GM12878 (cell line): ENCODE data around the gene ANKRD37. TPM values are rescaled to one million over a fixed set of nuclear protein-coding genes. Genes with fewer than 3 reads are reported as not detected.

Source experiments
- ATAC-seq: fragments of 200-7000 bp; cut with Tn5 transposase; 3 replicates; pipeline ENCODE4 v1.9.1; 2020; ENCODE audit warnings: mild to moderate bottlenecking, moderate library complexity
- BruUV-seq: library from RNA; stranded (reverse); fragments of 400-500 nt; replicated peaks from 2 replicates; lab custom pipeline; 2021; lab: Mats Ljungman, UMichigan
- CTCF ChIA-PET: fragments of 300-600 bp; sonication (Branson Sonifier 250); formaldehyde crosslinking; extraction: SDS; loops from one replicate; lab custom pipeline; 2021; ENCODE audit warnings: inconsistent platforms; lab: Yijun Ruan, JAX
- POLR2A ChIA-PET: fragments of 350-600 bp; formaldehyde crosslinking; extraction: SDS; loops from one replicate; lab custom pipeline; 2021; ENCODE audit warnings: inconsistent platforms; lab: Charles Lee
- RAD21 ChIA-PET: fragments of 300-600 bp; sonication (Branson Sonifier 250); formaldehyde crosslinking; loops from one replicate; lab custom pipeline; 2023; ENCODE audit warnings: antibody characterized with exemption; ENCODE audit not compliant: unreplicated experiment; lab: Charles Lee
- SMC1A ChIA-PET: fragments of 300-600 bp; sonication (Branson Sonifier 250); formaldehyde crosslinking; loops from one replicate; lab custom pipeline; 2023; ENCODE audit not compliant: unreplicated experiment, uncharacterized antibody; lab: Charles Lee
- DNase-seq: peaks from one replicate; pipeline ENCODE4 v3.0.0-alpha.2; 2011; ENCODE audit warnings: low read depth, low spot score
- FAIRE-seq: peaks from 3 replicates; lab custom pipeline; 2011; peaks lifted over from hg19 to GRCh38; lab: Jason Lieb, UNC
- H2AFZ ChIP-seq: 2 replicates; pipeline ENCODE4 v1.6.0; 2011; ENCODE audit warnings: low read depth, low read length, control low read depth; ENCODE audit not compliant: control insufficient read depth
- H3K27ac ChIP-seq: 2 replicates; pipeline ENCODE4 v1.5.1; 2011; ENCODE audit warnings: control low read depth; ENCODE audit not compliant: control insufficient read depth, insufficient read depth
- H3K27me3 ChIP-seq, 2 experiments: replicated peaks in 1 of 2; 2 replicates each; pipeline versions ENCODE4 v1.6.0 to v1.6.1; 2011; ENCODE audit warnings: low read length in 1 of 2; ENCODE audit not compliant: control insufficient read depth in 2 of 2, insufficient read depth in 2 of 2
- H3K36me3 ChIP-seq, 2 experiments: 2 replicates each; pipeline ENCODE4 v1.5.1; 2011; ENCODE audit warnings: low read length in 1 of 2; ENCODE audit not compliant: control insufficient read depth in 2 of 2, insufficient read depth in 2 of 2
- H3K4me1 ChIP-seq: 2 replicates; pipeline ENCODE4 v1.6.1; 2011; ENCODE audit warnings: mild to moderate bottlenecking, low read length, moderate library complexity, mixed read lengths; ENCODE audit not compliant: control insufficient read depth, insufficient read depth
- H3K4me2 ChIP-seq: 2 replicates; pipeline ENCODE4 v1.6.0; 2011; ENCODE audit warnings: control low read depth; ENCODE audit not compliant: control insufficient read depth, insufficient read depth
- H3K4me3 ChIP-seq: fragments of 200-600 bp; sonication (generic); 2 replicates; pipeline ENCODE4 v1.5.1; 2016
- H3K79me2 ChIP-seq: 2 replicates; pipeline ENCODE4 v1.6.0; 2011; ENCODE audit warnings: low read length; ENCODE audit not compliant: control insufficient read depth, insufficient read depth
- H3K9ac ChIP-seq: 2 replicates; pipeline ENCODE4 v1.8.0; 2011; ENCODE audit warnings: low read length, control low read depth, mixed read lengths; ENCODE audit not compliant: control insufficient read depth, insufficient read depth
- H3K9me3 ChIP-seq: replicated peaks from 3 replicates; pipeline ENCODE4 v1.5.1; 2011; ENCODE audit warnings: mild to moderate bottlenecking, low read length; ENCODE audit not compliant: control insufficient read depth, insufficient read depth
- H4K20me1 ChIP-seq: 2 replicates; pipeline ENCODE4 v1.6.0; 2011; ENCODE audit not compliant: control insufficient read depth, insufficient read depth
- ASH2L ChIP-seq: fragments of 300-600, 200-600 bp; sonication (generic); IDR thresholded peaks from 2 replicates; pipeline ENCODE4 v1.6.1; 2017; ENCODE audit warnings: low read depth, mild to moderate bottlenecking, borderline replicate concordance
- BMI1 ChIP-seq: fragments of 450-650 bp; IDR thresholded peaks from 2 replicates; pipeline ENCODE4 v1.6.1; 2016; ENCODE audit warnings: mild to moderate bottlenecking, moderate library complexity, borderline replicate concordance
- CEBPZ ChIP-seq: fragments of 150-350 bp; IDR thresholded peaks from 2 replicates; pipeline ENCODE4 v1.6.1; 2016; ENCODE audit warnings: low read depth, low read length
- CREM ChIP-seq: IDR thresholded peaks from 2 replicates; pipeline ENCODE4 v1.6.1; 2014; ENCODE audit warnings: antibody characterized with exemption, low read depth
- E4F1 ChIP-seq: fragments of 450-650 bp; IDR thresholded peaks from 2 replicates; pipeline ENCODE4 v1.6.1; 2018; ENCODE audit warnings: borderline replicate concordance, mild to moderate bottlenecking; ENCODE audit not compliant: partially characterized antibody
- FOS ChIP-seq: IDR thresholded peaks from 3 replicates; pipeline ENCODE4 v1.6.1; 2011; ENCODE audit warnings: borderline replicate concordance; ENCODE audit not compliant: insufficient read length; ENCODE audit errors: extremely low read depth
- IKZF2 ChIP-seq, 2 experiments: fragments of 450-650 bp; IDR thresholded peaks; 2 replicates each; pipeline ENCODE4 v1.6.1; 2017; ENCODE audit warnings: mild to moderate bottlenecking in 2 of 2, moderate library complexity in 2 of 2
- KAT2A ChIP-seq: conservative IDR thresholded peaks from 2 replicates; pipeline ENCODE4 v1.6.1; 2011; ENCODE audit warnings: low read depth, low read length; ENCODE audit not compliant: control insufficient read depth
- MXI1 ChIP-seq: fragments of 150-350 bp; IDR thresholded peaks from 2 replicates; pipeline ENCODE4 v1.6.1; 2011; ENCODE audit warnings: low read depth, mild to moderate bottlenecking, inconsistent platforms, low read length, improper control_type of control experiment
- NFXL1 ChIP-seq: fragments of 450-650 bp; IDR thresholded peaks from 2 replicates; pipeline ENCODE4 v1.6.1; 2017; ENCODE audit warnings: antibody characterized with exemption, mild to moderate bottlenecking, borderline replicate concordance
- RAD51 ChIP-seq: fragments of 450-650 bp; IDR thresholded peaks from 2 replicates; pipeline ENCODE4 v1.6.1; 2016; ENCODE audit warnings: moderate library complexity, mild to moderate bottlenecking, inconsistent platforms
- SUZ12 ChIP-seq: fragments of 200-600 bp; sonication (generic); IDR thresholded peaks from one replicate; pipeline ENCODE4 v1.6.1; 2018; ENCODE audit warnings: antibody characterized with exemption, mild to moderate bottlenecking; ENCODE audit not compliant: unreplicated experiment
- ZBED1 ChIP-seq: IDR thresholded peaks from 2 replicates; pipeline ENCODE4 v1.6.1; 2016; ENCODE audit warnings: borderline replicate concordance
- whole genome bisulfite sequencing: methylation state at CpG from one replicate; pipeline ENCODE4 v1.1.6; 2016; ENCODE audit warnings: low lambda C conversion rate; ENCODE audit not compliant: insufficient replicate concordance, insufficient coverage; ENCODE audit errors: missing lambda C conversion rate; 5-methylcytosine and 5-hydroxymethylcytosine counted together
- in situ Hi-C: fragments of 300-500 bp; cut with MboI; formaldehyde crosslinking; loops from 9 replicates; pipeline ENCODE4 v1.14.3; 2018; ENCODE audit warnings: mixed read lengths
- intact Hi-C: fragments of 100-400 bp; cut with micrococcal nuclease; formaldehyde crosslinking; loops from one replicate; pipeline ENCODE4 v1.14.2; 2022; ENCODE audit not compliant: unreplicated experiment
- polyA plus RNA-seq, 11 experiments: library from polyadenylated mRNA; depleted of rRNA in 4 of 11; unstranded in 6 of 11; stranded (reverse) in 5 of 11; fragments of >200 nt; fragmentation: Nextera tagmentation in 4 of 11; fragmentation: Illumina TruSeq in 1 of 11; extraction: Ambion mirVana in 4 of 11; extraction: Trizol in 1 of 11; gene quantifications; 1 replicate in 1 of 11; 2 replicates in 10 of 11; pipeline versions ENCODE4 v1.2.1 to v1.2.3, GENCODE V29; 2011 to 2016; ENCODE audit warnings: inconsistent platforms in 2 of 11, missing spikeins in 2 of 11, low read depth in 1 of 11
- total RNA-seq, 4 experiments: library from RNA; depleted of rRNA in 3 of 4; stranded (reverse); fragments of >200 nt in 3 of 4; fragmentation: Illumina TruSeq in 1 of 4; extraction: Trizol in 1 of 4; gene quantifications; 2 replicates each; pipeline versions ENCODE4 v1.2.1 to v1.2.3, GENCODE V29; 2013 to 2021
- TF ChIP-seq, protein P1 (sequence below): fragments of 450-650 bp; IDR thresholded peaks from 2 replicates; pipeline ENCODE4 v1.6.1; 2016; ENCODE audit warnings: mild to moderate bottlenecking
- TF ChIP-seq, protein P2 (sequence below): IDR thresholded peaks from 2 replicates; pipeline ENCODE4 v1.6.1; 2011; ENCODE audit warnings: borderline replicate concordance, low read depth, mild to moderate bottlenecking, moderate library complexity, mixed read lengths, low read length; ENCODE audit not compliant: insufficient read depth; ENCODE audit errors: extremely low read length

The ANKRD37 gene
- total and polyA plus RNA-seq, 10 of the 15 experiments (the other 5 are each of a cell fraction or from before 2014, with no cell fraction given), result 10.6 to 67.9 (median 24.2) TPM

DNA sequence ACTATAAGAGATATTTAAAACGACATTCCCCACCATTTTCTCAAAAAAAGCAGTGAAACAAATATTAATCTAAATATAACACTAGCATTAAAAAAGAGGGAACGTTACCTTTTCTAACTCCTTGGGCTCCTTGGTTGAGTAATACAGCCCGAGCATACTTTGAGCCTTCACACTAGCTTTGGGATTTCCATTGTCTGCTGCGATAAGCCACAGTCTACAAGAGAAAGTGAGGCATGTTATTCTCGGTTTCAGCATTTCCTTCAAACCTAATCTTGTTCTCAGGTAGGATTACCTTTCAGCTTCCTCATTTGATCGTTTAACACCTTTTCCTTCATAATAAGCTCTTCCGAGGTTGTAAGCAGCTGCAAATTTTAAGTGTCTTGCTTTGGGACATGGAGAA lies 22.6 kb upstream of the ANKRD37 start:
- RAD21 ChIA-PET, result no interaction called here
- POLR2A ChIA-PET, result no interaction called here
- DNase-seq, result no peak
- no peak for FAIRE-seq
- SMC1A ChIA-PET, result interaction anchor here (1.0 to 1.6 kb wide), 3 partner anchors 24 to 77 kb away, joined by 3 read pairs; no protein-coding TSS in a partner anchor
- Histone ChIP-seq H3K4me3 (no peak overlapping the region), H4K20me1 (no peaks in the 10 kb centered on the region), H3K27ac (no peak overlapping the region), H3K9ac (no peak overlapping the region), H3K4me1 (no peaks in the 10 kb centered on the region), H3K36me3 (peaks cover 1 to 31% of the 10 kb centered on the region in 2 experiments; a peak in 3 of 4 replicates), H3K79me2 (no peaks in the 10 kb centered on the region), H2AFZ (no peak overlapping the region), H3K9me3 (no peaks in the 10 kb centered on the region; the same call in 2 of the 3 replicates), H3K4me2 (no peak overlapping the region), H3K27me3 (no peaks in the 10 kb centered on the region)
- CTCF ChIA-PET, result no interaction called here
- intact Hi-C loops (no loop called here), in situ Hi-C loops (no loop called here)
- ATAC-seq, result no peak
- no TSS peak for BruUV-seq
- WGBS, result 91% methylated on average over 7 of the region's 7 CpGs
- no peak for TF ChIP-seq E4F1
- TF ChIP-seq KAT2A, result no peak
- TF ChIP-seq FOS, result no peak
- TF ChIP-seq, protein P1, sequence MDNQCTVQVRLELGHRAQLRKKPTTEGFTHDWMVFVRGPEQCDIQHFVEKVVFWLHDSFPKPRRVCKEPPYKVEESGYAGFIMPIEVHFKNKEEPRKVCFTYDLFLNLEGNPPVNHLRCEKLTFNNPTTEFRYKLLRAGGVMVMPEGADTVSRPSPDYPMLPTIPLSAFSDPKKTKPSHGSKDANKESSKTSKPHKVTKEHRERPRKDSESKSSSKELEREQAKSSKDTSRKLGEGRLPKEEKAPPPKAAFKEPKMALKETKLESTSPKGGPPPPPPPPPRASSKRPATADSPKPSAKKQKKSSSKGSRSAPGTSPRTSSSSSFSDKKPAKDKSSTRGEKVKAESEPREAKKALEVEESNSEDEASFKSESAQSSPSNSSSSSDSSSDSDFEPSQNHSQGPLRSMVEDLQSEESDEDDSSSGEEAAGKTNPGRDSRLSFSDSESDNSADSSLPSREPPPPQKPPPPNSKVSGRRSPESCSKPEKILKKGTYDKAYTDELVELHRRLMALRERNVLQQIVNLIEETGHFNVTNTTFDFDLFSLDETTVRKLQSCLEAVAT, result no peak
- TF ChIP-seq NFXL1, result no peak
- no peak for TF ChIP-seq BMI1
- no peak for TF ChIP-seq SUZ12
- TF ChIP-seq MXI1, result no peak
- no peak for TF ChIP-seq IKZF2 (IDR thresholded peaks at IDR 0.05)
- TF ChIP-seq CEBPZ, result no peak
- TF ChIP-seq RAD51, result no peak
- no peak for TF ChIP-seq CREM
- TF ChIP-seq, protein P2, sequence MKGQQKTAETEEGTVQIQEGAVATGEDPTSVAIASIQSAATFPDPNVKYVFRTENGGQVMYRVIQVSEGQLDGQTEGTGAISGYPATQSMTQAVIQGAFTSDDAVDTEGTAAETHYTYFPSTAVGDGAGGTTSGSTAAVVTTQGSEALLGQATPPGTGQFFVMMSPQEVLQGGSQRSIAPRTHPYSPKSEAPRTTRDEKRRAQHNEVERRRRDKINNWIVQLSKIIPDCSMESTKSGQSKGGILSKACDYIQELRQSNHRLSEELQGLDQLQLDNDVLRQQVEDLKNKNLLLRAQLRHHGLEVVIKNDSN, result no peak
- TF ChIP-seq ZBED1, result no peak
- no peak for TF ChIP-seq ASH2L
